Stimulated activated CD4-positive, alpha-beta T cell treated with anti-CD3 and anti-CD28 coated beads, Interleukin-1b, Interleukin-23, amount 100 ng/mL, for 4 hours (primary cell): Measurements from ENCODE around the gene ZNF503.
"Not testable (repeated sequence)": the region's sequence is repeated elsewhere in the genome, so short reads cannot be mapped to it uniquely, and the experiment has no call there.

ENCODE experiments used
- DNase-seq, 2 donors: peaks; one replicate each; pipeline ENCODE4 v3.0.0-alpha.2; 2020; ENCODE audit warnings: low read depth in 2 of 2

Gene ZNF503

DNA sequence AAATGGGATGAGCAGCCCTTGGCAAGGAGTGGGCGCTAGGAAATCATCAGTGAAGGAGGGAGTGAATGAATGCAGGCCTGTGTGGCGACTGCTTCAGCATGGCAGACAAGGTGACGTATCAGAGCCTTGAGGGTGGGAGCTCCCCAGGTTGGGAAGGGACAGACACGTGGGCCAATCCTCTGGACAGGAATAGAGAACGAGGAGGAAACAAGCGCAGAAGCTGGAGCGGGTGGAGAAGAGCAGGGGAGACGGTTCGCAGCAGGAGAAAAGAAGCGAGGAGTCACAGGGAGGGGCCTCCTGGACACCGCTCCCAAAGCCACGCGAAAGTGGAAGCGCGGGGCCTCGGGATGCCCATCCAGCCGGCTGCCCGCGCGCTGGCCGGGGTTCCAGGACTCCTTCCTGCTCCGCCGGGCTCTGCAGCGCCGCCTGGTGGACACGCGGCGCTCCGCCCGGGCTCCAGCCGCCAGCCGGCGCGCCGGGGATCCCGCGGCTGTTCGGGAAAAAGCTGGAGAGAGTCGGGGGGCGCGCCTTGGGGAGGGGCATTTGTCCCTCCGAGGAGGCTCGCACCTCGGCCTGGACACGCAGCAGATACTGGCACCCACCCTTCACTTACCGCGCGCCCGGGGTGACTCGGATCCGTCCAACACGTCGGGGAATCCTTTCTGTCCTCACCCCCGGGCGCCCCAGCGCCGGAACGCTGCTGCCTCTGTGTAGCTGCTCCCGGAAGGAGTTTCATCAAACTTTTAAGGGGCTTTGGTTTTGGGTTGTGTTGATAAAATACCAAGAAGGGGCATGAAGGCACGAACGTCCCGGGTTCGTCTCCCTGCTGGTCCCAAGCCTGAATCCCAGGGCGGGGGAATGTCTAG is 6.3 kb downstream of the ZNF503 start:
- no peak for DNase-seq

- DNase-seq = no peak
Measured at GRCh38 chr10:75394221-75394620, 7.3 kb downstream of the ZNF503 start.

DNA sequence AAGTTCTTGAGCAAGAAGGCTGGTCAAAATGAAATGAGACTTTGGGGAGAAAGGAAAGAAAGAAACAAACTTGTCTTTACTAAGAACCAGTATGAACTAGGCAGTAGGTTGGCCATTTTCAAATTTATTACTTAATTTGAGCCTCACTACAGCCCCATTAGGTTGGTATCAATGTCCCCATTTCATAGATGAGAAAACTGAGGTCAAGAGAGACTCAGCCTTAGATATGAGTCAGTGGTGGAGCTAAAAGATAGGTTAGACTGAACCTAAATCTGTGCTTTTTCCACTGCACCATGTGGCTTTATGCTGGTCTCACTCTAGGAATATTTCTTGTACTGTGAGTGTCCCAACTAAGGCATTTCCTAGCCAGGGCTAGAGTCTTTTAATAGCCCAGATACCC is 8.8 kb downstream of the ZNF503 start:
- DNase-seq = no peak

DNA sequence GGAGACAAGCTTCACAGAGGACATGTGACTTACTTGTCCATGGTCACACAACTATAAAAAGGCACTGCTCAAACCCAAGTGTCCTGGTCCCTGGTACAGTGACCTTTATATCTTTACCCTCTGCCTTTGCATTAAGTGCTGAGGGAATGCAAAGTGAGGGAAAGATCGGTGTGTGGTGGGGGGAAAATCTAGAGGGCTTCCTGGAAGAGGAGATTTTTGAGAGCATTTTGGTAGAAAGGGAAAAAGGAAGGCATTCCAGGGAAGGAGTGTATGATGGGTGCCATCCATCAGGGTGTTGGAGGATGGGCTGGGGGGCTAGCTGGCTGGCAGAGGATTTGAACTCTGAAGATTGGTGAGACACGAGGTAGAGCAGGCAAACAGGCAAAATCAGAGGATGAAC is 9.3 kb downstream of the ZNF503 start:
- no peak for DNase-seq

DNA sequence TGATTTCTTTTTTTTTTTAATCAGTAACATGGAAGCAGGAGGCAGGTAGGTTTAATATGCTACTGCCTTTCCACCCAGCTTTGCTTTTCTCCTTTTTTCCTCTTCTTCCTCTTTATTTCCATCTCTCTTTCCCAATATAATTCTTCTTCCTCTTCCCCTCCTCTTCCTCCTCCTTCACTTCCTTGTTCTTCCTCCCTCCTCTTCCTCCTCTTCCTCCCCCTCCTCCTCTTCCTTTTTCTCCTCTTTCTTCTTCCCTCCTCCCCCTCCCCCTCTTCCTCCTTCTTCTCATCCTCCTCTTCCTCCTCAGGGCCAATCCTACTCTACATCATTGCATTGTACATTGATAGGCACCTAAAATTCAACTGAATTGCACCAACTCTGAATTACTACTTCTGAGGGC is 11.4 kb downstream of the ZNF503 start:
- no peak for DNase-seq

DNA sequence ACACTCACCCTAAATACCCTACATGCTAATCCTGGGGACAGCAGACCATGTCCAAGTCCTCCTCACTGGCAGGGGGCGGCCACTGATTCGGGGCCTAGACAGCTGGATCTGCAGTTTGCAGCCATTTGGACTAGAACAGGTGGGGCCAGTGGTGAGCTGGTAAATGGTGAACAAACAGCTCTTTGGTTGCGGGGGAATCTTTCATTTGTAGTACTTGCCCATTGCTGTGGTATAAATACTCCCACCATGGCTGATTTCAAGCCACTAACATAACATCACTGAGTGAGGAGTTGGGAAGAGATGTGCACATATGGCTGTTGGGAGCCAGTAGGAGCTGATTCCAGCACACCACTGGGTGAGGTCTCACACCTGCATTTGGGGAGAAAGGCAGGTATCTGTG is 13.5 kb downstream of the ZNF503 start:
- no peak for DNase-seq

- DNase-seq = no peak
Measured at GRCh38 chr10:75386128-75386527, 15.4 kb downstream of the ZNF503 start.

GRCh38 chr10:75379817-75380216 is 21.7 kb downstream of the ZNF503 start:
- DNase-seq = no peak

- no peak for DNase-seq
Measured at GRCh38 chr10:75379212-75379724, 22.3 kb downstream of the ZNF503 start.

DNA sequence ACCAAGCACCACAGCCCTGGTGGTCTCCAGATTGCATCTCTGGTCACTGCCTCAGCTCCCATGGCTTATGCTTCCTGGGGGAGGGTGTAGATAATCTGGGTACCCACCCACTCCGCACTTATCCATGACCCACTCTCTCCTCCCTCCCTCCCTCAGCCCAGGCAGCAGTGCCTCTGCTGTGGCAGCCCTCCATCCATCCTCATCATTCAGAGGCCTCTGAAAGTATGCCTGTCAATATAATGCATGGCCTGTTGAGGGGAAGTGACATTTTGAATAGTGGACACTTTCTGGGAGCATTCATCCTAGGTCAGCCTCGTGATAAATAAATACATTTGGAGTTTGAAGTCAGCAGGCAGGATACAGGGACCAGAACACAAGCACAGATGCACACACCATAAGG is 23.2 kb downstream of the ZNF503 start:
- DNase-seq = no peak

GRCh38 chr10:75377869-75378268 is 23.7 kb downstream of the ZNF503 start:
- no peak for DNase-seq

DNA sequence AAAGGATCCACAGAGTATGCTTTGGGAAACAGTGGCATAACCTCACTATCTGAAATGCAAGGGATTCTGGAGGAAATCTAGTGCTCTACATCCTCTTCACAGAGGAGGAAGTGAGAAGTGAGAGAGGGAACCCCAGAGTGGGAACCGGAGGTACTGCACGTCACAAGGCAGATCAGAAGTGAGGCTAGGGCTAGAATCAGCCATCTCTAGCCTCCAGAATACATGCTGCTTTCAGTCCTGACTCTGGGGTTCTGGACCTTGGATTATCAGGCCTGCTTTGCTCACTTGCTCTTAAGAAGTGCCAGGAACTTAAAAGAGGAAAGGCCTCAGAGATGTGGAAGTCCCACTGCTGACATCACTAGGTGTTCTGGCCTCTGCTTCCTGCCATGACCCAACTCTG is 25.7 kb downstream of the ZNF503 start:
- no peak for DNase-seq

GRCh38 chr10:75371010-75371409 is 30.6 kb downstream of the ZNF503 start:
- DNase-seq = no peak

DNA sequence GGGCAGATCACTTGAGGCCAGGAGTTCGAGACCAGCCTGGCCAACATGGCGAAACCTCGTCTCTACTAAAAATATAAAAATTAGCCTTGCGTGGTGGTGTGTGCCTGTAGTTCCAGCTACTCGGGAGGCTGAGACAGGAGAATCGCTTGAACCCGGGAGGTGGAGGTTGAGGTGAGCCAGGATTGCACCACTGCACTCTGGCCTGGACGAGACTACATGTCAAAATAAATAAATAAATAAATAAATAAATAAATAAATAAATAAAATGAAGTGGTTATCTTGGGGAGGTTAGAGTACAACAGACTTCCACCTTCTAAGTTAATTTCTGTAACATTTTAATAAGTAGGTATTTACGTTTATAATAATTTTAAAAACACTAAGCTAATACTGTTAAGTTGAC is 31.7 kb downstream of the ZNF503 start:
- not testable (repeated sequence) for DNase-seq

DNA sequence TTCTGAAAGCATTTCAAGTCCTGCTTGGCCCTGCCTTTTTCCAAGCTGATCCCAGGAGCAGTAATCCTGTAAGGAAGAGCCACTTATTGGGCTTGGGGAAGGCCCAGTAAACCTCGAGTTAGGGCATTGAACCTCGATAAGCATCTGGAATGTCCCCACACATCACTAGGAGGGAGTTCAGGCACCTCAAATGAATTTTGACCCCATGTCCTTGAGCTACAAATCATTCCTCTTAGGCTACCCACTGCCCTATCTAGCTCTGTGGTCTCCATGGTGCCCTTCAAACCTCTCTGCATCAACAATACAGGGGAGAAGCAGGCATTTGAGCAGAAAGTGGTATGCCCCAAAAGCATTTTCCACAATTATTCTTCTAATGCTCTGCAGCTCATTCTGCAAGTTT is 33.7 kb downstream of the ZNF503 start:
- no peak for DNase-seq

DNA sequence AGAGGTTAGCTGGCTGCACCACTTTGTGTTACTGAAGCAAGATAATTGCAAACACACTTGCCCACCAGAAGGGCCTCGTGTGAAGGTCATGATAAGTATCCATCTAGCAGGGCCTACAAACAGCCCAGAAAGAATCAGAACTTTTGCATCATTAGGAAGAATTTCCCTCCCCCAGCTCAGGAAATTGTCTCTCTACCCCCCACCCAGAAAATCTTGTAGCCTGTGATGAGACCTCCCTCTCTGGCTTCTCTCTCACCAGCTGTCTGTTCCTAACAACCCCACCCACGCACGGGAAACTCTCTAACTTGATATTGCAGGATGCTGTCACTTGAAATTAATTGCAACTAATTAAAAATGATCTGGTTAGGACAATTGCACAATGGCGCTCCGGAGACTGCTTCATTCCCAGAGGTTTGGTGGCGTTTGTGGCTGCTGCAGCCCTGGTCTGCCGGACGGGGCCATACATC is 34.5 kb downstream of the ZNF503 start:
- no peak for DNase-seq

DNA sequence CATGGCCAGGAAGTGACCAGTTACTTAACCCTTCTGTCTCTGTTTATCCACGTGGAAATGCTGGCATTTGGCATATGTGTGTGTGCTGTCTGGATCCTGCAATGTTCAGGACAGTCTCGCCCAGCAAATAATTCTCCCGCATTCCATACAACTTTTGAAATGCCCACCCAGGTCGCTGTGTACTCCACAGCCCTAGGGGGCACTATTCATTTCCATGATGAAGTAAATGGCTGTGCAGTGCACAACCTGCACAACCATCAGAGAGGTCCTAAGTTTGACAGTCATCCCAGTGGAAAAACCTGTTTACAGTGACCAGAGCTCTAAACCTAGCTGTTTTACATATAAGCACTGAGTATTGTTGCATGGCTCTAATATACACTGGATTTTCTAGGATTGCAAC is 38.1 kb downstream of the ZNF503 start:
- DNase-seq = no peak

DNA sequence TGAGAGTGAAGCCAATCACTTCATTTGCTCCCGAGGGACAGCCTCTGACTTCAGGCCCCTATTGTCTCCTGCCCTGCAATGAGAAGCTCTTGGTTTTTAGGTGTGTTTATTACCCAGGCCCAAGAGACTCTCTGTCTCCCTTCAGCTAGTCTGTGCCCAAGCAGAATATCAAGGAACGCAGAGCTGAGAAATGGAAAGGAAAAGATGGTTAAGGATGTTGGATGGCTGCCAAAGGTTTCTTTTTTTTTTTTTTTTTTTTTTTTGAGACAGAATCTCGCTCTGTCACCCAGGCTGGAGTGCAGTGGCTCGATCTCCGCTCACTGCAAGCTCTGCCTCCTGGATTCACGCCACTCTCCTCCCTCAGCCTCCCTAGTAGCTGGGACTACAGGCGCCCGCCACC is 41.7 kb downstream of the ZNF503 start:
- DNase-seq = not testable (repeated sequence)

- no peak for DNase-seq
Measured at GRCh38 chr10:75358835-75359421, 42.6 kb downstream of the ZNF503 start.

GRCh38 chr10:75358132-75358531 is 43.4 kb downstream of the ZNF503 start:
- no peak for DNase-seq

- DNase-seq = no peak
Measured at GRCh38 chr10:75357500-75357899, 44.1 kb downstream of the ZNF503 start.

DNA sequence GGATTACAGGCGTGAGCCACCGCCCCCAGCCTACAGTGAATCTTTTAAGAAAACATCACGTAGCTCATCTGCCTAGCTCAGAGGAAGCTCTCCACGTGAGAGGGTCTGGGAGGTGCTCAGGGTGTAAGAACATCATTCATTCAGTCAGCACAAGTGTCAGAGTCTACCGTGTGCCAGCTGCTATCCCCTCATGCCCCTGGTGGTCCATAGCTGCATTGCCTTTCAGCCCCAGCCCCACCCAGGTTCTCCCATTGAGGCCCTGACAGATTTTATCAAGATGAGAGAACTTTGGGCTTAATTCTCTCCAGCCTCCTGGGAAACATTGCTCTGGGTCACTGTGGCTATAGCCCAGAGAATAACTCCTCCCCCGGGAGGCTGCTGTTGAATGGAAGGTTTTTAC is 45.1 kb downstream of the ZNF503 start:
- no peak for DNase-seq

GRCh38 chr10:75355706-75356105 is 45.9 kb downstream of the ZNF503 start:
- no peak for DNase-seq
